NCI-H226 (cell line): ENCODE data around the gene BICC1.
"Not testable (repeated sequence)": the region's sequence is repeated elsewhere in the genome, so short reads cannot be mapped to it uniquely, and the experiment has no call there.

Experiments
- DNase-seq: peaks from one replicate; pipeline ENCODE4 v3.0.0-alpha.2; 2015

Gene BICC1

DNA sequence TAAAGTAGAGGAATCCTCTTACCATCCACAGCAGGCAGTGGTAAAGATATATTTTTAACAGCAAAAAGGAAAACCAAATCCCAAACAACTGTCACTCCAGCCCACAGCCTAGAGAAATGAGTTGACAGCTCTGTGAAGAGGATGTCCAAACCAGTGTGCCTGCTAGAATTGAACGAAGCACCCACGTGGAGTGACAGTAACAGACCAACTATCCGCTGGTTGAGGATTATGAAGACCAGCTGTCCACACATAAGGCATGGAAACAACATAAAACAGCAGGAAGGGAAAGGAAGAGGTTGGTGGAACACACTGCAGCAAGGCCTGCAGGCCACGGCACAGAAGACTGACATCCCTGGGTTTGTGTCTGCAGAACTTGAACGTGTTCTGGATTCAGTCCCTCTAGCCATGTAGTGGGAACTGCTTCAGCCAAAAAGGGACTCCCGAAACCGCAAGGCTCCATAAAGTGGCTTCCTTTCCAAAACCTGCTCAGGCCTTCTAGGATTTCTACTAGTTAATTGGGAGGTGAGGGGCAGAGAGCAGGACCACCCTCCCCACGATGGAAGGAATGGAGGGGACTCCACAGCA, 324.4 kb downstream of the BICC1 start:
- no peak for DNase-seq

- no peak for DNase-seq
These were observed 325.2 kb downstream of the BICC1 start for GRCh38 chr10:58837826-58838225.

DNA sequence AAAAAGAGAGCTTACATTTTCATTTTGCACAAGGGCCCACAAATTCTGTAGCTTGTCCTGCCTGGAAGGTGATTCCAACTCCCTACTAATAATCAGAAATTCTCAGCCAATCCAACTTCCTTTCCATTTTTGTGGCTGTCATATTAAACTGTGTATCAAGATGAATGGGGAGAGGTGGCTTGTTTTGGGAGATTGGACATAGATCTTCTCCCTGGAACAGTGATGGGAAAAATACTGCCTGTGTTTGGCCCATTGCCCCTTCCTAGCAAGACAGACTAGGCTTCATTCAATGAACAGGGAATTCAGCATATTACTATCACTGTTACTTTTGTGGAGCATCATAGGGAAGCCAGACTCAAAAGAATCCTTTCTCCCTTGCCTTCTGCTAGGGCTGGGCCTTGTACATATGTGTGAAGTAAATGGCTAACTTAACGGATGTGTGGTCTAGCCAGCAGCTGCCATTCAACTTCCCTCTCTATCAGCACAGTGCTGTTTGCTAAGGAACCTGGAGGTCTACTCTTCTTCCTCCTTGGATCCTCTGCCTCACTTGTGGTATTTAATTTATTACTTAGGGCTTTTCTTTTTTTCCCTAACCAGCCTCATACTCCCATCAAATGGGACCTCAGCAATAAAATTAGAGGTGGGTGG, 326.0 kb downstream of the BICC1 start:
- no peak for DNase-seq

DNA sequence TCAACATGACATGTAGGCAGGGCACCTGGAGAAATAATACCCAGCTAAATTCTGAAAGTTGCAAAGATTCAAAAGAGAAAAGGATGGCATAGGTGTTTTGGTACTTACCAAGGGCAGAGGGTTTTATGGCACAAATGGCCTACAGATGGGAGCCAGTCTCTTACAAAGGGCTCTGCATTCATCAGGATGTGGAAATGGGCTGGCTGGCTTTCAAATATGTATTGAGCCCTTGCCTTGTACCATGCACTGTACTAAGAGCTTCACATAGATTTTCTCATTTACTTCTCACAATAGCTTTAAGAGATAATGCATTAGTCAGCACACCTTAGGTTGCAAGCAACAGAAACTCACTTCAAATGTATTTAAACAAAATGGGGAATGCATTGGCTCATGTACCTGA, 327.1 kb downstream of the BICC1 start:
- peak; percentile 24 for DNase-seq

DNA sequence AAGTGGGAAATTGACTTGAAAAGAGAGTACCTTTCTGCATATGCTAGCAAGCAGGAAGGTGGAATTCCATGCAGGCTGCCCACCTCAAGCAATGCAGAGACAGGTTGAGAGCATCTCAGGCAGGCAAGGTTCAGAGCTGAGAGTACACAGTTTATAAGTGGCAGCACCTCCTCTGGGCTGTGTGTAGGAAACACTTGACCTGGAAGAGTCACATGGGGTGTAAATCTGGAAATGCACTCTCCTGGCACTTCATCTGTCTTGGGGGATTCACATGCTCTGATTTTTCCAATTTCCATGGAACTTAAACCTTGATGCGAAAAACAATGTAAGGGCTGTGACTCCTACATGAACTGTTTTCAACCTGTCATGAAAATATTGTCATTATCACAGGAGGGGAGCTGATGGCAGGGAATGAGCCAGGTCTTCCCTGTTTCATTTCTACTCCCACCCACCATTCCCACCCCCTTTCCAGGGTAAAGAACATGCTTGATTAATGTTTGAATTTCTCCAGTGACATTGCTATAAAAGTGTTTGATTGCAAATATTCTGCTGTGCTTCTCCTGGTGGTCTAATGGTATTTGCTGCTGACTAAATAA, 328.3 kb downstream of the BICC1 start:
- no peak for DNase-seq

DNA sequence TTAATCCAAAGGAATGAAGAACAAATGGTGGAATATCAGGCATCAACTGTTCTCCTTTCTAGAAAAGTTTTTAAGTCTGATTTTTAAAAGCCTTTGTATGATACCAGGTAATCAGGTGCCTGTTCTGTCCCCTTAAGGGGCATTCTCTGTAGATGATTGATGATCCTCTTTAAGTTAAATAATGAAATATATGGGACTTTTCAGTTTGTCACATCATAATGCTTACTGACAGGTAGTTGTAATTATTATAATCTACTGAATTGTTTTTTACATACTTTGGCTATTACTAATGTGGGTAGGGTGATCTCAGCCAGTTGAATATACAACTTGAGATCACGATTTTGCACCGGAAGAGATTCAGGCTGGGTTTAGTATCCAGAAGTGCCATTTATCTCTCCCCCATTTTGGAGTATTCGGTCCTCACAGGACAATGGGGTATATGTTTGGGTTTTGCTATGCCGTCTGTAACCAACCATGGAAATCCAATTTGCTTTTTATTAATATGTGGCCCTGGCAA, 330.2 kb downstream of the BICC1 start:
- no peak for DNase-seq

- DNase-seq, result no peak
These were observed 331.1 kb downstream of the BICC1 start for GRCh38 chr10:58843760-58844159.

GRCh38 chr10:58844680-58845079, 332.0 kb downstream of the BICC1 start:
- no peak for DNase-seq

DNA sequence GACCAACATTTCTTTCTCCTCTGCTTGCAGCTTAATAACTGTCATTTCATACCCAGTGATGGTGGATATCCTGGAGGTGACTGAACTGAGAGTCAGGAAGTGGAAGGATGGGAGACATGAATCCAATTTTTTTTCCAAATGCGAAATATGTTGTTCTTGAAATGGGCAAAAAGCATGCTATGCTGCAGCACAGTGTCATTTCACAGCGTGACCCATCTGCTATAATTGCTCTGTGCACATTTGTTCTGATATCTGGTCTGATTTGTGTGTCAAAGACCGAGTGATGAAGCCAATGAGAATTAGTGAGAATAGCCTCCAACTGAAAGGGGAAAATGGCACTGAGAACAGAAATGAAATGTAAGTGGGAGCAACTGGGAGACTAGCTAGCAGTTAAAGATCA, 334.2 kb downstream of the BICC1 start:
- no peak for DNase-seq

DNA sequence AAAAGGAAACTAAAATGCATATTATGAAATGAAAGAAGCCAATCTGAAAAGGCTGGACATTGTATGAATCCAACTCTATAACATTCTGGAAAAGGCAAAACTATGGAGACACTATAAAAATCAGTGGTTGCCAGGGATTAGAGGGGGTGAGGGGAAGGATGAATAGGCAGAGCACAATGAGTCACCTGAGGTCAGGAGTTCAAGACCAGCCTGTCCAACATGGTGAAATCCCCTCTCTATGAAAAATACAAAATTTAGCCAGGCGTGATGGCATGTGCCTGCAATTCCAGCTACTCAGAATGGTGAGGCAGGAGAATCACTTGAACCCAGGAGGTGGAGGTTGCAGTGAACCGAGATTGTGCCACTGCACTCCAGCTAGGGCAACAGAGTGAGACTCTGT, 338.9 kb downstream of the BICC1 start:
- DNase-seq, result no peak

- DNase-seq, result no peak
These were observed 341.0 kb downstream of the BICC1 start for GRCh38 chr10:58853668-58854067.

GRCh38 chr10:58854811-58855210, 342.1 kb downstream of the BICC1 start:
- DNase-seq, result no peak

GRCh38 chr10:58856508-58857240, 344.0 kb downstream of the BICC1 start:
- DNase-seq, result peak; percentile 94

- DNase-seq, result no peak
These were observed 344.7 kb downstream of the BICC1 start for GRCh38 chr10:58857251-58857805.

- DNase-seq, result not testable (repeated sequence)
These were observed 345.5 kb downstream of the BICC1 start for GRCh38 chr10:58858123-58858522.

- DNase-seq, result no peak
These were observed 346.9 kb downstream of the BICC1 start for GRCh38 chr10:58859526-58859925.

GRCh38 chr10:58867683-58868082, 355.0 kb downstream of the BICC1 start:
- no peak for DNase-seq

- peak; percentile 14 for DNase-seq
These were observed 356.2 kb downstream of the BICC1 start for GRCh38 chr10:58868736-58869435.

- no peak for DNase-seq
These were observed 357.4 kb downstream of the BICC1 start for GRCh38 chr10:58870070-58870469.

- DNase-seq, result no peak
These were observed 360.5 kb downstream of the BICC1 start for GRCh38 chr10:58873161-58873560.
